Esophagus squamous epithelium (tissue), 4 donors: ENCODE data around the gene SH3RF2.

Experiments
- POLR2A ChIP-seq, 4 donors: fragments of 450-650 bp; IDR thresholded peaks; one replicate each; pipeline ENCODE4 v1.6.1; 2017; ENCODE audit warnings: antibody characterized with exemption in 4 of 4, mild to moderate bottlenecking in 4 of 4, moderate library complexity in 3 of 4
- TF ChIP-seq, protein P1 (sequence below), 6 experiments: fragments of 450-650 bp in 4 of 6; fragments of 200-600 bp in 2 of 6; sonication (generic) in 2 of 6; IDR thresholded peaks; one replicate each; pipeline ENCODE4 v1.5.1; 2016 to 2019; ENCODE audit warnings: antibody characterized with exemption in 6 of 6, mild to moderate bottlenecking in 4 of 6, moderate library complexity in 4 of 6

DNA sequence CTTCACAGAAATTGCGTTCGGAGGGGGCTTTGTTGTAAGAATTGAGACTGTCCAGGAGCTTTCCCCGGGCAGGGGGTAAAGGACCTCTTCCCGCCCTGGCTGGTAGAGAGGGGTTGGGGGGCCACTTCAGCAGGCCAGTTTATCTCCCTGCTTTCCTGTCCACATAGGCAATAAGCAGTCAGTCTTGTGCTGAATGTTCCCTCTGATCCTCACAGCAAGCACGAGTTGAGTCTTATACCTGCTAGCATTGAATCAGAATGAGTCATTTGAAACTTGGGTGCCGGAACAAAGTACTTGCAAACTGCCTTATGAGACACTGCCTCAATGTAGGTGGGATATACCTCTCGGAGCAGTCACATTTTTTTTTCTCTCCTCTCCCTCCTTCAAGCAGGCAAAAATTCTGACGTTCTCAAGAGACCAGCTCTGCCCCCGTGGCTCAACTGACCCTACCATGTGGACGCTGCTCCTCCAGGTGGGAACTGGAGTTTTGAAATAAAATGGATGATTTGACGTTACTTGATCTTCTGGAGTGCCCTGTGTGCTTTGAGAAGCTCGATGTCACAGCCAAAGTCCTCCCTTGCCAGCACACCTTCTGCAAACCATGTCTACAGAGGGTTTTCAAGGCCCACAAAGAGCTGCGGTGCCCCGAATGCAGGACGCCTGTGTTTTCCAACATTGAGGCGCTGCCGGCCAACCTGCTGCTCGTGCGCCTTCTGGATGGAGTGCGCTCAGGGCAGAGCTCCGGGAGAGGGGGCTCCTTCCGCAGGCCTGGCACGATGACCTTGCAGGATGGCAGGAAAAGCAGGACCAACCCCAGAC is 1.3 kb downstream of the SH3RF2 start:
- TF ChIP-seq, protein P1, sequence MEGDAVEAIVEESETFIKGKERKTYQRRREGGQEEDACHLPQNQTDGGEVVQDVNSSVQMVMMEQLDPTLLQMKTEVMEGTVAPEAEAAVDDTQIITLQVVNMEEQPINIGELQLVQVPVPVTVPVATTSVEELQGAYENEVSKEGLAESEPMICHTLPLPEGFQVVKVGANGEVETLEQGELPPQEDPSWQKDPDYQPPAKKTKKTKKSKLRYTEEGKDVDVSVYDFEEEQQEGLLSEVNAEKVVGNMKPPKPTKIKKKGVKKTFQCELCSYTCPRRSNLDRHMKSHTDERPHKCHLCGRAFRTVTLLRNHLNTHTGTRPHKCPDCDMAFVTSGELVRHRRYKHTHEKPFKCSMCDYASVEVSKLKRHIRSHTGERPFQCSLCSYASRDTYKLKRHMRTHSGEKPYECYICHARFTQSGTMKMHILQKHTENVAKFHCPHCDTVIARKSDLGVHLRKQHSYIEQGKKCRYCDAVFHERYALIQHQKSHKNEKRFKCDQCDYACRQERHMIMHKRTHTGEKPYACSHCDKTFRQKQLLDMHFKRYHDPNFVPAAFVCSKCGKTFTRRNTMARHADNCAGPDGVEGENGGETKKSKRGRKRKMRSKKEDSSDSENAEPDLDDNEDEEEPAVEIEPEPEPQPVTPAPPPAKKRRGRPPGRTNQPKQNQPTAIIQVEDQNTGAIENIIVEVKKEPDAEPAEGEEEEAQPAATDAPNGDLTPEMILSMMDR (IDR thresholded peaks at IDR 0.05), result no peak
- peak in 3 of 4 donors; percentile 74 to 81 (median 75) for TF ChIP-seq POLR2A (IDR thresholded peaks at IDR 0.05)
